ENCODE results near the gene NOX3.
"Not testable (repeated sequence)": the region's sequence is repeated elsewhere in the genome, so short reads cannot be mapped to it uniquely, and the experiment has no call there.

NOX3 gene

GRCh38 chr6:155491421-155491820 is 35.8 kb upstream of the NOX3 start:
- no peak overlapping the region for H3K4me3 ChIP-seq (ENCODE audit: low read length)
- H3K27ac ChIP-seq (ENCODE audit: low read length), result no peak overlapping the region
- no peaks in the 10 kb centered on the region for H3K36me3 ChIP-seq (ENCODE audit: control insufficient read depth, insufficient read depth, low read length)
- peaks cover 1% of the 10 kb centered on the region; the same call in 1 of the 2 replicates for H3K4me1 ChIP-seq (ENCODE audit: control insufficient read depth, insufficient read depth, low read length)
- no peaks in the 10 kb centered on the region; the same call in 1 of the 2 replicates for H3K27me3 ChIP-seq (ENCODE audit: control insufficient read depth, insufficient read depth, low read length)
- WGBS (ENCODE audit: insufficient coverage, insufficient read length), result no CpG with 5 or more reads among the region's 1 CpG
- DNase-seq (ENCODE audit: low read depth, low spot score), result no peak
- no peaks in the 10 kb centered on the region for H3K9me3 ChIP-seq (ENCODE audit: control insufficient read depth, insufficient read depth, low read length)

DNA sequence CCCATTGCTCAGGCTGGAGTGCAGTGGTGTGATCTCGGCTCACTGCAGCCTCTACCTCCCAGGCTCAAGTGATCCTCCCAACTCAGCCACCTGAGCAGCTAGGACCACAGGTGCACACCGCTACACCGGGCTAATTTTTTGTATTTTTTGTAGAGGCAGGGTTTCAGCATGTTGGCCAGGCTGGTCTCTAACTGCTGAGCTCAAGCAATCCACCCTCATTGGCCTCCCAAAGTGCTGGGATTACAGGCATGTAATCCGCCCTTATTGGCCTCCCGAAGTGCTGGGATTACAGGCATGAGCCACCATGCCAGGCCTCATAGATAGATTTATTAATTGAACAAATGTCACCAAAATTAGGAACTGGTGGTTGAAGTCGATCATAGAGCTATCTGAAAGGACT is 32.6 kb upstream of the NOX3 start:
- not testable (repeated sequence) for H3K27ac ChIP-seq (ENCODE audit: low read length); H3K27me3 ChIP-seq (ENCODE audit: control insufficient read depth, insufficient read depth, low read length); H3K4me3 ChIP-seq (ENCODE audit: low read length); H3K36me3 ChIP-seq (ENCODE audit: control insufficient read depth, insufficient read depth, low read length); H3K9me3 ChIP-seq (ENCODE audit: control insufficient read depth, insufficient read depth, low read length); DNase-seq (ENCODE audit: low read depth, low spot score); H3K4me1 ChIP-seq (ENCODE audit: control insufficient read depth, insufficient read depth, low read length)
- no CpG with 5 or more reads among the region's 6 CpGs for WGBS (ENCODE audit: insufficient coverage, insufficient read length)

GRCh38 chr6:155487371-155488130 is 31.9 kb upstream of the NOX3 start:
- WGBS (ENCODE audit: insufficient coverage, insufficient read length), result no CpG with 5 or more reads among the region's 5 CpGs
- H3K4me1 ChIP-seq (ENCODE audit: control insufficient read depth, insufficient read depth, low read length), result no peaks in the 10 kb centered on the region
- DNase-seq (ENCODE audit: low read depth, low spot score), result no peak
- H3K9me3 ChIP-seq (ENCODE audit: control insufficient read depth, insufficient read depth, low read length), result no peaks in the 10 kb centered on the region
- H3K36me3 ChIP-seq (ENCODE audit: control insufficient read depth, insufficient read depth, low read length), result no peaks in the 10 kb centered on the region
- H3K4me3 ChIP-seq (ENCODE audit: low read length), result no peak overlapping the region
- H3K27ac ChIP-seq (ENCODE audit: low read length), result no peak overlapping the region
- H3K27me3 ChIP-seq (ENCODE audit: control insufficient read depth, insufficient read depth, low read length), result no peaks in the 10 kb centered on the region; the same call in 1 of the 2 replicates

DNA sequence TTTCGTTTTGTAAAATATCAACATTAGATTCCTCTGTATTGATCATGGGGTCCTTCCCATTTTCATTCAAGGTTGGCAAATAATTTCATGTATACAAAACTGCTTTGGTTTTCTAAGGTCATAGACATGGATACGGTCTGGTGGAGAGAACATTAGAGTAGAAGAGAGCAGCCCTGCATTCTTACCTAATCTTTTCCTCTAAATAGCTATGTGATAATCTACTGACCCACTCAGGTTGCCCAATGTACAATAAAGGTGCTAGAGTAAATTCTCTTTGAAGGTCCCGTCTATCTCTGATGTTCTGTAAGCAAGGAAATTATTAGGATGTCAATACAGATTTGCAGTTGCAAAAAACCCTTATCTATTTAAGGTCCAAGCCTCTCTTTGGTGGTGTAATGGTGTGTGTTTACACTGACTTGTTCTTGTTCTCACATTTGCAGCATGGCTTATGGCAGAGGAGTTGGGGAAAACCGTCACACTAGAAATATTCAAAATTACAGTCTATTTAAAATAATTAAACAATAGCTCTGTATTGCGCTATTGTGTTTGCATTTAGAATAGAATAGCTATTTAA is 31.2 kb upstream of the NOX3 start:
- H3K4me1 ChIP-seq (ENCODE audit: control insufficient read depth, insufficient read depth, low read length), result no peaks in the 10 kb centered on the region
- H3K27me3 ChIP-seq (ENCODE audit: control insufficient read depth, insufficient read depth, low read length), result no peaks in the 10 kb centered on the region
- no peak overlapping the region for H3K4me3 ChIP-seq (ENCODE audit: low read length)
- H3K36me3 ChIP-seq (ENCODE audit: control insufficient read depth, insufficient read depth, low read length), result no peaks in the 10 kb centered on the region
- no peaks in the 10 kb centered on the region for H3K9me3 ChIP-seq (ENCODE audit: control insufficient read depth, insufficient read depth, low read length)
- DNase-seq (ENCODE audit: low read depth, low spot score), result no peak
- WGBS (ENCODE audit: insufficient coverage, insufficient read length), result no CpG with 5 or more reads among the region's 5 CpGs
- no peak overlapping the region for H3K27ac ChIP-seq (ENCODE audit: low read length)

- no peak overlapping the region for H3K27ac ChIP-seq (ENCODE audit: low read length)
- no CpG with 5 or more reads among the region's 4 CpGs for WGBS (ENCODE audit: insufficient coverage, insufficient read length)
- DNase-seq (ENCODE audit: low read depth, low spot score), result no peak
- H3K36me3 ChIP-seq (ENCODE audit: control insufficient read depth, insufficient read depth, low read length), result no peaks in the 10 kb centered on the region
- H3K4me1 ChIP-seq (ENCODE audit: control insufficient read depth, insufficient read depth, low read length), result no peaks in the 10 kb centered on the region
- H3K27me3 ChIP-seq (ENCODE audit: control insufficient read depth, insufficient read depth, low read length), result no peaks in the 10 kb centered on the region
- H3K4me3 ChIP-seq (ENCODE audit: low read length), result no peak overlapping the region
- no peaks in the 10 kb centered on the region for H3K9me3 ChIP-seq (ENCODE audit: control insufficient read depth, insufficient read depth, low read length)
These were observed 30.1 kb upstream of the NOX3 start for GRCh38 chr6:155485756-155486155.

- Histone ChIP-seq H3K4me1 (ENCODE audit: control insufficient read depth, insufficient read depth, low read length) (no peaks in the 10 kb centered on the region), H3K27me3 (ENCODE audit: control insufficient read depth, insufficient read depth, low read length) (no peaks in the 10 kb centered on the region), H3K4me3 (ENCODE audit: low read length) (no peak overlapping the region), H3K36me3 (ENCODE audit: control insufficient read depth, insufficient read depth, low read length) (no peaks in the 10 kb centered on the region), H3K27ac (ENCODE audit: low read length) (no peak overlapping the region), H3K9me3 (ENCODE audit: control insufficient read depth, insufficient read depth, low read length) (no peaks in the 10 kb centered on the region)
- WGBS (ENCODE audit: insufficient coverage, insufficient read length), result no CpG with 5 or more reads among the region's 1 CpG
- DNase-seq (ENCODE audit: low read depth, low spot score), result no peak
These were observed 28.2 kb upstream of the NOX3 start for GRCh38 chr6:155483858-155484257.

GRCh38 chr6:155481215-155481614 is 25.6 kb upstream of the NOX3 start:
- Histone ChIP-seq H3K27me3 (ENCODE audit: control insufficient read depth, insufficient read depth, low read length) (no peaks in the 10 kb centered on the region), H3K9me3 (ENCODE audit: control insufficient read depth, insufficient read depth, low read length) (no peaks in the 10 kb centered on the region), H3K27ac (ENCODE audit: low read length) (no peak overlapping the region), H3K4me3 (ENCODE audit: low read length) (no peak overlapping the region), H3K4me1 (ENCODE audit: control insufficient read depth, insufficient read depth, low read length) (no peaks in the 10 kb centered on the region), H3K36me3 (ENCODE audit: control insufficient read depth, insufficient read depth, low read length) (no peaks in the 10 kb centered on the region)
- DNase-seq (ENCODE audit: low read depth, low spot score), result no peak
- no CpG with 5 or more reads among the region's 3 CpGs for WGBS (ENCODE audit: insufficient coverage, insufficient read length)

DNA sequence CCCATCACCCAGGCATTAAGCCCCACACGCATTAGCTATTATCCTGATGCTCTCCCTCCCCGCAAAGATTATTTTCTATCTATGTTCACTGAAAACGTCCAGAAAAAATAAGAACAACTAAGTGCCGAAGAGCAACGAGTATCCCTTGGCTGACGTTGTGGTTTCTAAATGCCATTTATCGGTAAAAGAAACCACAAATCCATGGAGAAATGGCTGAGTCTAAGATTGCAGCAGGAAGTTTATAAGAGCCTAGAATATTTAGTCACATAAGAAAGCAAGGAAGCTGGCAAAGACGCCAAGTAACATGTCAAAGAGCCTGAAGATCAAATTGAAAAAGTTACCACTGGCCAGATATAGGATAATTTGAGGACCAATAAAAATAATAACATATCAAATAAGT is 18.1 kb upstream of the NOX3 start:
- no peak overlapping the region for H3K4me3 ChIP-seq (ENCODE audit: low read length)
- no CpG with 5 or more reads among the region's 8 CpGs for WGBS (ENCODE audit: insufficient coverage, insufficient read length)
- no peak overlapping the region for H3K27ac ChIP-seq (ENCODE audit: low read length)
- H3K27me3 ChIP-seq (ENCODE audit: control insufficient read depth, insufficient read depth, low read length), result no peaks in the 10 kb centered on the region
- no peaks in the 10 kb centered on the region for H3K36me3 ChIP-seq (ENCODE audit: control insufficient read depth, insufficient read depth, low read length)
- DNase-seq (ENCODE audit: low read depth, low spot score), result no peak
- no peaks in the 10 kb centered on the region for H3K4me1 ChIP-seq (ENCODE audit: control insufficient read depth, insufficient read depth, low read length)
- H3K9me3 ChIP-seq (ENCODE audit: control insufficient read depth, insufficient read depth, low read length), result no peaks in the 10 kb centered on the region

DNA sequence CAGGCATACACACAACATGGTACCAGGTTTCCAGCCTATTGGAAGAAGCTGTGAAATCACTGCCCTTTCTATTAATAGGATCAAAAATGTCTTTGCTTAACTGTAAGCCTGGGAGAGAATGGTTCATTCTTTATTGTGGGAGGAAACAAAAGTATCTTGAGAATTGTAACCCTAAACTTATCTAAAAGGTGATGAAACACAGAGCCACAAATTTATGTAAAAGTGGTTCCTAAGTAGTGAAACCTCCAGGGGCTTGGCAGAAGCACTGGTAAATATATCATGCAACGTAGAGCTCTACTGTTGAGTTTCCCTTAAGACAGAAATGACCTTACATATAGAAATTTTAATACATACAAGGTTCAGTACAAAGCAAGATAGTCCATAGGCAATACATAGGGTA is 17.2 kb upstream of the NOX3 start:
- no CpG with 5 or more reads among the region's 1 CpG for WGBS (ENCODE audit: insufficient coverage, insufficient read length)
- H3K27ac ChIP-seq (ENCODE audit: low read length), result no peak overlapping the region
- H3K4me1 ChIP-seq (ENCODE audit: control insufficient read depth, insufficient read depth, low read length), result no peaks in the 10 kb centered on the region

GRCh38 chr6:155470979-155471616 is 15.5 kb upstream of the NOX3 start:
- H3K4me1 ChIP-seq (ENCODE audit: control insufficient read depth, insufficient read depth, low read length); H3K9me3 ChIP-seq (ENCODE audit: control insufficient read depth, insufficient read depth, low read length); H3K4me3 ChIP-seq (ENCODE audit: low read length); H3K36me3 ChIP-seq (ENCODE audit: control insufficient read depth, insufficient read depth, low read length); H3K27ac ChIP-seq (ENCODE audit: low read length); H3K27me3 ChIP-seq (ENCODE audit: control insufficient read depth, insufficient read depth, low read length); DNase-seq (ENCODE audit: low read depth, low spot score): not testable (repeated sequence)
- no CpG with 5 or more reads among the region's 5 CpGs for WGBS (ENCODE audit: insufficient coverage, insufficient read length)

More for the DNA sequence above, 17.2 kb upstream of the NOX3 start:
- no peak overlapping the region for H3K4me3 ChIP-seq (ENCODE audit: low read length)
- no peaks in the 10 kb centered on the region for H3K9me3 ChIP-seq (ENCODE audit: control insufficient read depth, insufficient read depth, low read length)
- H3K36me3 ChIP-seq (ENCODE audit: control insufficient read depth, insufficient read depth, low read length), result no peaks in the 10 kb centered on the region
- no peak for DNase-seq (ENCODE audit: low read depth, low spot score)
- H3K27me3 ChIP-seq (ENCODE audit: control insufficient read depth, insufficient read depth, low read length), result no peaks in the 10 kb centered on the region
